Measurements from ENCODE around the gene DGKZ.
"Not testable (repeated sequence)": the region's sequence is repeated elsewhere in the genome, so short reads cannot be mapped to it uniquely, and the experiment has no call there.

The DGKZ gene

DNA sequence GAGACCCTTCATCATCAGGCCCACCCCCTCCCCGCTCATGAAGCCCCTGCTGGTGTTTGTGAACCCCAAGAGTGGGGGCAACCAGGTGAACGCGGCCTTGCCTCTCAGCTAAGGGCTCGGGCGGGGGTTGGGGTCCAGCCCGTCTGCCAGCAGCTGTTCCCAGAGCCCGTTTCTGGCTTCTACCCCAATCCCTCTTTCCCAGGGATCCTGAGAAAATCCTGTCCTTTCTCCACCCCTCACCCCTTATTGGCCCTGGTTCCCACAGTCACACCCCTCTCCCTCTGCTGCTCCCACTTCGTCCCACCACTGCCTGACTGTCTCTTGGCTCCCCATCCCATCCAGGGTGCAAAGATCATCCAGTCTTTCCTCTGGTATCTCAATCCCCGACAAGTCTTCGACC is 24.8 kb downstream of the DGKZ start:
- POLR2A ChIA-PET (ENCODE audit: low non-redundant PET), result no interaction called here
- no peak for DNase-seq (ENCODE audit: low spot score)
- H3K27ac ChIP-seq, result peak overlapping the region; percentile 0
- TF ChIP-seq CTCF (conservative IDR thresholded peaks at IDR 0.05; ENCODE audit: low read depth), result no peak
- CTCF ChIA-PET, result interaction anchor here (0.7 to 1.3 kb wide), 3 partner anchors 9 to 20 kb away, joined by 4 read pairs; partner anchors contain the start of gene CHRM4

DNA sequence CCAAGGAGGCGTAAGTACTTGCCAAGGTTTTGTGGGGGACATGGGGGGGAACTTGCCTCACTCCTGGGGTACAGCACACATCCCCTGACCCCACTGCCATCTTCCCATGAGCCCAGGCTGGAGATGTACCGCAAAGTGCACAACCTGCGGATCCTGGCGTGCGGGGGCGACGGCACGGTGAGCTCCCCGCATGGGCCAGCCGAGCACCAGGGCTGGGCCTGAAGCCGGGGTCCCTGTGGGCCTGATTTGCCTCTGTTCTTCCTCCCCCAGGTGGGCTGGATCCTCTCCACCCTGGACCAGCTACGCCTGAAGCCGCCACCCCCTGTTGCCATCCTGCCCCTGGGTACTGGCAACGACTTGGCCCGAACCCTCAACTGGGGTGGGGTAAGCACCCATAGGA is 25.2 kb downstream of the DGKZ start:
- CTCF ChIA-PET, result interaction anchor here (0.6 to 0.7 kb wide), 2 partner anchors 9 to 411 kb away, joined by 3 to 4 read pairs; no protein-coding TSS in a partner anchor
- H3K27ac ChIP-seq, result peak overlapping the region; percentile 0
- POLR2A ChIA-PET (ENCODE audit: low non-redundant PET); DNase-seq (ENCODE audit: low spot score): not testable (repeated sequence)

- H3K27ac ChIP-seq, result peak overlapping the region; percentile 36
- DNase-seq (ENCODE audit: low spot score), result no peak
- no peak for TF ChIP-seq CTCF (conservative IDR thresholded peaks at IDR 0.05; ENCODE audit: low read depth)
- POLR2A ChIA-PET (ENCODE audit: low non-redundant PET), result no interaction called here
- CTCF ChIA-PET, result no interaction called here
Measured at GRCh38 chr11:46373787-46374740, 26.8 kb downstream of the DGKZ start.

- ChIA-PET CTCF (no interaction called here), POLR2A (ENCODE audit: low non-redundant PET) (no interaction called here)
- TF ChIP-seq CTCF (conservative IDR thresholded peaks at IDR 0.05; ENCODE audit: low read depth), result no peak
- H3K27ac ChIP-seq, result no peak overlapping the region
- DNase-seq (ENCODE audit: low spot score), result no peak
Measured at GRCh38 chr11:46374815-46375214, 27.6 kb downstream of the DGKZ start.

- no peak for TF ChIP-seq CTCF (conservative IDR thresholded peaks at IDR 0.05; ENCODE audit: low read depth)
- ChIA-PET CTCF (no interaction called here), POLR2A (ENCODE audit: low non-redundant PET) (no interaction called here)
- peak overlapping the region; percentile 35 for H3K27ac ChIP-seq
- DNase-seq (ENCODE audit: low spot score), result no peak
Measured at GRCh38 chr11:46375392-46376101, 28.3 kb downstream of the DGKZ start.

GRCh38 chr11:46376258-46377050 is 29.2 kb downstream of the DGKZ start:
- ChIA-PET CTCF (interaction anchor here (0.6 kb wide), 3 partner anchors 15 to 47 kb away, joined by 3 to 5 read pairs (median 3); partner anchors contain the start of gene CHRM4), POLR2A (ENCODE audit: low non-redundant PET) (no interaction called here)
- TF ChIP-seq CTCF (conservative IDR thresholded peaks at IDR 0.05; ENCODE audit: low read depth), result no peak
- no peak for DNase-seq (ENCODE audit: low spot score)
- peak overlapping the region; percentile 35 for H3K27ac ChIP-seq
